SK-N-MC (cell line): ENCODE results near the gene CTAGE1.

Experiments
- EZH2 ChIP-seq: fragments of 200-600 bp; sonication (generic); IDR thresholded peaks from one replicate; pipeline ENCODE4 v1.6.1; 2017; ENCODE audit warnings: antibody characterized with exemption
- POLR2AphosphoS5 ChIP-seq: IDR thresholded peaks from 2 replicates; pipeline ENCODE4 v1.6.1; 2012; ENCODE audit warnings: mild to moderate bottlenecking, low read depth, low read length, borderline replicate concordance

DNA sequence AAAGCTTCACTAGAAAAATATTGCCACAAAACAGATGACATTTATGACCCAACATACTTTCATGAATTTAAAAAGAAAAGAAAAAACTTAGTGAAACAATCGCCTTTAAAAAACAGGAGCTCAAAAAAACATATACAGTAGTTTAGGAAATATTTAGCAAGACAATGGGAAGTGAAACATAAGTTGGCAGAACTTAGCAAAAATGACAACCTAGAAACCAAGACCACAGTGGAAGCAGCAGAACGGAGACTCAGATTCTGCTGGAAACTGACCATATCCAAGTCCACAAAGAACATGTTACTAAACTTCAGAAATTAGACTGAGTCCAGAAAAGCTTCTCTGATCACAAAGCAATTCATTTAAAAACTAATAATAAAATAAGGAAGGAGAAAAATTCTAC, 41.8 kb upstream of the CTAGE1 start:
- TF ChIP-seq EZH2 (no peak), POLR2AphosphoS5 (no peak)
